Caco-2 (cell line): ENCODE measurements around the gene FUT8. TPM values are rescaled to one million over a fixed set of nuclear protein-coding genes. Genes with fewer than 3 reads are reported as not detected.

ENCODE experiments used
- BruUV-seq: library from RNA; stranded (reverse); fragments of 400-500 nt; replicated peaks from 2 replicates; lab custom pipeline; 2021; lab: Mats Ljungman, UMichigan
- CTCF ChIA-PET: fragments of 300-600 bp; sonication (Branson Sonifier 250); formaldehyde crosslinking; loops from one replicate; lab custom pipeline; 2022; ENCODE audit warnings: antibody characterized with exemption; lab: Charles Lee
- POLR2A ChIA-PET: fragments of 300-600 bp; sonication (Branson Sonifier 250); formaldehyde crosslinking; loops from one replicate; lab custom pipeline; 2022; ENCODE audit warnings: antibody characterized with exemption; lab: Charles Lee
- DNase-seq, 2 experiments: peaks; one replicate each; pipeline versions ENCODE4 v3.0.0 to v3.0.0-alpha.2; 2020 to 2022
- H3K27me3 ChIP-seq: replicated peaks from 2 replicates; pipeline ENCODE4 v1.6.0; 2011; ENCODE audit warnings: low read length; ENCODE audit not compliant: control insufficient read depth, insufficient read depth
- H3K36me3 ChIP-seq: 2 replicates; pipeline ENCODE4 v1.5.1; 2011; ENCODE audit warnings: low read length; ENCODE audit not compliant: control insufficient read depth, insufficient read depth
- H3K4me1 ChIP-seq: fragments of 250-450 bp; sonication (Bioruptor Pico); 2 replicates; pipeline ENCODE4 v1.5.1; 2020; ENCODE audit warnings: mild to moderate bottlenecking
- H3K4me3 ChIP-seq: 2 replicates; pipeline ENCODE4 v1.5.1; 2011; ENCODE audit warnings: low read depth, mild to moderate bottlenecking, control low read depth, low read length
- H3K9me3 ChIP-seq: fragments of 250-450 bp; sonication (Bioruptor Pico); 2 replicates; pipeline ENCODE4 v1.5.1; 2020; ENCODE audit warnings: mild to moderate bottlenecking, moderate library complexity
- H3K27ac Mint-ChIP-seq: one replicate; pipeline ENCODE4 v1.8.0; 2022; ENCODE audit warnings: mixed read lengths; ENCODE audit not compliant: unreplicated experiment
- H3K27me3 Mint-ChIP-seq: one replicate; pipeline ENCODE4 v1.8.0; 2022; ENCODE audit warnings: mixed read lengths; ENCODE audit not compliant: insufficient read depth, unreplicated experiment
- H3K36me3 Mint-ChIP-seq: one replicate; pipeline ENCODE4 v1.8.0; 2022; ENCODE audit warnings: mild to moderate bottlenecking, mixed read lengths; ENCODE audit not compliant: insufficient read depth, unreplicated experiment
- H3K4me1 Mint-ChIP-seq: one replicate; pipeline ENCODE4 v1.8.0; 2022; ENCODE audit warnings: low read depth, mixed read lengths; ENCODE audit not compliant: unreplicated experiment
- H3K4me3 Mint-ChIP-seq: one replicate; pipeline ENCODE4 v1.8.0; 2022; ENCODE audit warnings: mild to moderate bottlenecking, moderate library complexity, mixed read lengths; ENCODE audit not compliant: unreplicated experiment
- H3K9me3 Mint-ChIP-seq: one replicate; pipeline ENCODE4 v1.8.0; 2022; ENCODE audit warnings: mixed read lengths; ENCODE audit not compliant: unreplicated experiment
- CTCF ChIP-seq, 2 experiments: fragments of 200-600 bp in 1 of 2; IDR thresholded peaks; 1 replicate in 1 of 2; 2 replicates in 1 of 2; pipeline versions ENCODE4 v1.5.1 to v1.8.0; 2011 to 2022; ENCODE audit warnings: antibody characterized with exemption in 1 of 2, control low read depth in 1 of 2, inconsistent platforms in 1 of 2, low read depth in 1 of 2, low read length in 1 of 2, mild to moderate bottlenecking in 1 of 2, moderate library complexity in 1 of 2; ENCODE audit not compliant: insufficient read depth in 1 of 2, severe bottlenecking in 1 of 2, unreplicated experiment in 1 of 2
- intact Hi-C: fragments of 100-400 bp; cut with micrococcal nuclease; formaldehyde crosslinking; loops from one replicate; pipeline ENCODE4 v1.10.0; 2022; ENCODE audit not compliant: unreplicated experiment
- total RNA-seq: library from RNA; stranded (reverse); gene quantifications from 2 replicates; pipeline ENCODE4 v1.2.3, GENCODE V29; 2022

The FUT8 gene
- total RNA-seq, 1 experiment from 2014 or later = 67.1 TPM

DNA sequence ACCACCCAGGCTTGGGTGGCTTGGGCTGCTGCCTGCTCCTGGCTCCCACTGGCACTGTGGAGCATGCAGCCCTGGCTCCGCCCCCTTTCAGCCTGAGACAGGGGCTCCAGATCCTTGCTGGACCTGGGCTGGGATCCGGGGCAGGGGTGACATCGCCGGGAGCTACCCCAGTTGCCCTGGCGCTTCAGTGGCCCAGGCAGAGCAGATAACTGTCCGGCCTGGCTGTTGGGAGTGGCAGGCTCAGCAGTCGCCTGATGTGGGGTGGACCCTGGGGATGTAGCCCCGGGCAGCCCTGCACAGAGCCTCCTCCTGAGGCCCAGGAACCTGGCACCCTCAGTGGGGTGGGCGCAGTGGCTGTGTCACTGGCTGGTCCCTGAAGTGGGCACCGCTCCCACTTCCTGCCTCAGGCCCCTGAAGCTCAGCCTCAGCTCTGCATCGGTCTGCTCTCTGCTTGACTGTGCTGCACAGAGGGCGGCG, 57.9 kb downstream of the FUT8 start:
- no TSS peak for BruUV-seq
- H3K9me3 Mint-ChIP-seq = no peaks in the 10 kb centered on the region
- POLR2A ChIA-PET = no interaction called here
- no peak for TF ChIP-seq CTCF (IDR thresholded peaks at IDR 0.05; ENCODE audit: insufficient read depth in 1 of 2, low read depth in 1 of 2, low read length in 1 of 2, severe bottlenecking in 1 of 2, unreplicated experiment in 1 of 2)
- no peak overlapping the region for H3K4me3 ChIP-seq
- no peaks in the 10 kb centered on the region for H3K9me3 ChIP-seq
- no peak overlapping the region for H3K27ac Mint-ChIP-seq
- H3K27me3 Mint-ChIP-seq = no peaks in the 10 kb centered on the region
- H3K4me3 Mint-ChIP-seq = no peak overlapping the region
- no peaks in the 10 kb centered on the region for H3K36me3 ChIP-seq
- no peaks in the 10 kb centered on the region for H3K27me3 ChIP-seq
- no peak for DNase-seq
- peaks cover 6% of the 10 kb centered on the region for H3K36me3 Mint-ChIP-seq
- peaks cover 9% of the 10 kb centered on the region for H3K4me1 ChIP-seq
- H3K4me1 Mint-ChIP-seq = peaks cover 17% of the 10 kb centered on the region
- intact Hi-C loops = no loop called here
- CTCF ChIA-PET = no interaction called here

DNA sequence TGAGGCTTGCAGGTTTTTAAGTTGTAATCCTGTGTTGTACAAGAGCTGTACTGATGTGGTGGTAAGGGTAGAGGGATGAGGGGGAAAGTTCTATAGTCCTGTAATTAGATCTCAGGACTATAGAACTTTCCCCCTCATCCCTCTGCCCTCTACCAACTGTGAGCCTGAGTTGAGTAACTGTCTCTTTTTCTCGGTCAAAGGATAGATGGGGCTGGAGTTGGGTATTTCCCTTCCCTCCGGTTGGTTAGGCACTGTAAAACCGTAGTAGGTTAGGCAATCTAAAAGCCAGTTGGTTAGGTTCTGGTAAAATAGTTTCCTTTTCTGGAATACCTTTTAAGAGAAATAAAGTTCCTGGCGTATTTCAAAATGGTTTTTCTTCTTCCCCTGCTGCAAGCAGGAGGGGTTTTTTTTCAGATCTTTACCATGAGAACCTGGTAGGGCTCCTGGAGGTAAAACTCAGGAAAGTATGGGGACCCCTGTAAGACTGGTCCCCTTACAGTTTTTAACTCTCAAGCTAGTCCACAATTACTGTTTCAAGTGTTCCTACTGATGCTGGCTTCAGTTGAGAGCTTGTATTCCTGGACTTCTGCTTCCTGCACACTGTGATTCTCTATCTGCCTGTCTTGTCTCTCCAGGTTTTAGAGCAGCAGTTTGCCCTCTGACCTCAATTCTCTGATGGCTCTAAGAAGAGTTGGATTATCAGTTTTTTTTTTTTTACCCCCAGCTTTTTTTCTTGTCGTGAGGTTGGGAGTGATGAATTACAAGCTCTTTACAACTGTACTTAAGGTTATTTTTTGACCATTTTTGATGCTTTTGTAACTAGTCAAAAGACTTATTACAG, 58.7 kb downstream of the FUT8 start:
- BruUV-seq = no TSS peak
- Histone ChIP-seq H3K36me3 (no peaks in the 10 kb centered on the region), H3K27me3 (no peaks in the 10 kb centered on the region), H3K9me3 (no peaks in the 10 kb centered on the region), H3K4me1 (peaks cover 9% of the 10 kb centered on the region), H3K4me3 (no peak overlapping the region)
- H3K27me3 Mint-ChIP-seq = no peaks in the 10 kb centered on the region
- peaks cover 6% of the 10 kb centered on the region for H3K36me3 Mint-ChIP-seq
- H3K4me3 Mint-ChIP-seq = no peak overlapping the region
- no peaks in the 10 kb centered on the region for H3K9me3 Mint-ChIP-seq
- CTCF ChIA-PET = interaction anchor here (0.6 to 0.7 kb wide), 4 partner anchors 24 to 301 kb away, joined by 3 to 4 read pairs (median 3); no protein-coding TSS in a partner anchor
- no peak for DNase-seq
- intact Hi-C loops = no loop called here
- H3K27ac Mint-ChIP-seq = no peak overlapping the region
- peaks cover 19% of the 10 kb centered on the region for H3K4me1 Mint-ChIP-seq
- POLR2A ChIA-PET = no interaction called here
- TF ChIP-seq CTCF (IDR thresholded peaks at IDR 0.05; ENCODE audit: insufficient read depth in 1 of 2, low read depth in 1 of 2, low read length in 1 of 2, severe bottlenecking in 1 of 2, unreplicated experiment in 1 of 2) = no peak

- Mint-ChIP-seq H3K27me3 (no peaks in the 10 kb centered on the region), H3K4me1 (peaks cover 23% of the 10 kb centered on the region), H3K36me3 (peaks cover 6% of the 10 kb centered on the region), H3K9me3 (no peaks in the 10 kb centered on the region), H3K27ac (no peak overlapping the region), H3K4me3 (no peak overlapping the region)
- Histone ChIP-seq H3K4me1 (peaks cover 10% of the 10 kb centered on the region), H3K4me3 (no peak overlapping the region), H3K9me3 (no peaks in the 10 kb centered on the region), H3K27me3 (no peaks in the 10 kb centered on the region), H3K36me3 (no peaks in the 10 kb centered on the region)
- ChIA-PET CTCF (interaction anchor here (0.6 kb wide), 1 partner anchor 186 kb away, joined by 3 read pairs; no protein-coding TSS in a partner anchor), POLR2A (no interaction called here)
- no peak for DNase-seq
- intact Hi-C loops = no loop called here
- no TSS peak for BruUV-seq
- TF ChIP-seq CTCF (IDR thresholded peaks at IDR 0.05; ENCODE audit: insufficient read depth in 1 of 2, low read depth in 1 of 2, low read length in 1 of 2, severe bottlenecking in 1 of 2, unreplicated experiment in 1 of 2) = no peak
Measured at GRCh38 chr14:65472189-65472588, 59.7 kb downstream of the FUT8 start.
